ENCODE results near the gene NOS2.

Gene NOS2

GRCh38 chr17:27778183-27778582 lies 22.1 kb downstream of the NOS2 start:
- DNase-seq (ENCODE audit: low read depth) = no peak
- H3K4me3 ChIP-seq (ENCODE audit: low read length) = no peak overlapping the region
- no peak for TF ChIP-seq CTCF (conservative IDR thresholded peaks at IDR 0.05; ENCODE audit: low read depth, low read length)

- DNase-seq (ENCODE audit: low read depth) = no peak
- no peak for TF ChIP-seq CTCF (conservative IDR thresholded peaks at IDR 0.05; ENCODE audit: low read depth, low read length)
- H3K4me3 ChIP-seq (ENCODE audit: low read length) = no peak overlapping the region
Observed at GRCh38 chr17:27776882-27777624, 23.3 kb downstream of the NOS2 start.

GRCh38 chr17:27771586-27771985 lies 28.7 kb downstream of the NOS2 start:
- DNase-seq (ENCODE audit: low read depth) = no peak
- no peak for TF ChIP-seq CTCF (conservative IDR thresholded peaks at IDR 0.05; ENCODE audit: low read depth, low read length)
- no peak overlapping the region for H3K4me3 ChIP-seq (ENCODE audit: low read length)

- no peak for DNase-seq (ENCODE audit: low read depth)
- no peak overlapping the region for H3K4me3 ChIP-seq (ENCODE audit: low read length)
- TF ChIP-seq CTCF (conservative IDR thresholded peaks at IDR 0.05; ENCODE audit: low read depth, low read length) = no peak
Observed at GRCh38 chr17:27770877-27771276, 29.5 kb downstream of the NOS2 start.

- H3K4me3 ChIP-seq (ENCODE audit: low read length) = no peak overlapping the region
- no peak for TF ChIP-seq CTCF (conservative IDR thresholded peaks at IDR 0.05; ENCODE audit: low read depth, low read length)
- no peak for DNase-seq (ENCODE audit: low read depth)
Observed at GRCh38 chr17:27768858-27769410, 31.4 kb downstream of the NOS2 start.

GRCh38 chr17:27766438-27766837 lies 33.9 kb downstream of the NOS2 start:
- DNase-seq (ENCODE audit: low read depth) = no peak
- no peak for TF ChIP-seq CTCF (conservative IDR thresholded peaks at IDR 0.05; ENCODE audit: low read depth, low read length)
- no peak overlapping the region for H3K4me3 ChIP-seq (ENCODE audit: low read length)

- H3K4me3 ChIP-seq (ENCODE audit: low read length) = no peak overlapping the region
- no peak for TF ChIP-seq CTCF (conservative IDR thresholded peaks at IDR 0.05; ENCODE audit: low read depth, low read length)
- DNase-seq (ENCODE audit: low read depth) = no peak
Observed at GRCh38 chr17:27765353-27765752, 35.0 kb downstream of the NOS2 start.

Data from retinal pigment epithelial cell (primary cell).